ENCODE results near the gene ELOVL3.

The ELOVL3 gene

DNA sequence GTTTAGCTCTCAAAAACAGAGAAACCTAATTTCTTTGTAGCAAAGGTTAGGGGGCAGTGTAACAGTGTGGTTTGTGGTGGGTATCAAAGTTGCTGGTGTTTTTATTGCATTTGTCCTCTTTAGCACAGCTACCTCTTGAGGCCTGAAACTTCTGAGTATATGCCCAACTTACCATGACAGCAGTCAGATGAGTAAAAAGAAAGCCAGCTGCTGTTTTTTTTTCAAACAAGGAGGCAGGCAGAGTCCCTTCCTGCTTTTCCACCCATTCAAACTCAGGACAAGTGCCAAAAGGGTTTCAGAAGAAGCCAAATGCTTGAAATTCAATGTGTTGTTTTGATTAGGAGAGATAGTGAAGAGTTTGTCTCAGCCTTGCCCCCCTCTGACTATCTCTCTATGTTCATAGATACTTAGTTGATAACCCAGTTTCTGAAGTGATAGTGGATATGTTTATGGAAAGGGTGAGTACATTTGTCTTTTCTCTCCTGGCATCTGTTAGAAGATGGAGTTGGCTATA is 42.3 kb downstream of the ELOVL3 start:
- Histone ChIP-seq H3K27me3 (ENCODE audit: control insufficient read depth in 1 of 2, insufficient read depth in 2 of 2, low read length in 2 of 2) (no peaks in the 10 kb centered on the region), H3K4me3 (ENCODE audit: low read depth in 1 of 2, low read length in 2 of 2) (no peak overlapping the region), H3K27ac (ENCODE audit: low read depth, low read length) (no peak overlapping the region), H3K36me3 (ENCODE audit: control insufficient read depth in 1 of 2, insufficient read depth in 2 of 2, low read length in 2 of 2) (peaks cover 5 to 15% of the 10 kb centered on the region in 2 donors), H3K4me1 (ENCODE audit: control insufficient read depth in 1 of 2, insufficient read depth in 2 of 2, low read length in 2 of 2) (peaks cover 9 to 13% of the 10 kb centered on the region in 2 donors), H3K9ac (ENCODE audit: low read depth in 1 of 2, low read length in 2 of 2) (no peak overlapping the region), H3K9me3 (ENCODE audit: control insufficient read depth in 1 of 2, low read length in 2 of 2) (no peaks in the 10 kb centered on the region)

DNA sequence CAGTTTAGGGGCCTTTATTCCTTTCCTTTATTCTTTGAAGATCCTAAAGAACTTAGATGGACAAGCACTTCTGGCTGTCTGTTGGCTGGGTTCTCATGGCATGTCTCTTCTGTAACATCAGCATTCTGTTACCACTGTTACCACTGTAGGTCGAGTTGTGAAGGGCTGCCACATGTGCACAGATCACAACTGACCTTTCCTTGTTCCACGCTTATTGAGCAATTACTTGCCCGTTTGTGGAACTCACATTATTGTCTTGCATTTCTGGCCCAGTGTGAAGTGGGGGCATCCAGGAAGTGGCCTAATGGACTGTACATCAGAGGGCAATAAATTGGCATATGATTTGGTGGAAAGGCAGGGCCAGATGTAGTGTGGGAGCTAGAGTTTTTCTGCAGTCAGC is 42.9 kb downstream of the ELOVL3 start:
- Histone ChIP-seq H3K9me3 (ENCODE audit: control insufficient read depth in 1 of 2, low read length in 2 of 2) (no peaks in the 10 kb centered on the region), H3K27ac (ENCODE audit: low read depth, low read length) (no peak overlapping the region), H3K9ac (ENCODE audit: low read depth in 1 of 2, low read length in 2 of 2) (no peak overlapping the region), H3K27me3 (ENCODE audit: control insufficient read depth in 1 of 2, insufficient read depth in 2 of 2, low read length in 2 of 2) (no peaks in the 10 kb centered on the region), H3K36me3 (ENCODE audit: control insufficient read depth in 1 of 2, insufficient read depth in 2 of 2, low read length in 2 of 2) (peaks cover 5 to 12% of the 10 kb centered on the region in 2 donors), H3K4me1 (ENCODE audit: control insufficient read depth in 1 of 2, insufficient read depth in 2 of 2, low read length in 2 of 2) (peaks cover 9 to 16% of the 10 kb centered on the region in 2 donors), H3K4me3 (ENCODE audit: low read depth in 1 of 2, low read length in 2 of 2) (no peak overlapping the region)

DNA sequence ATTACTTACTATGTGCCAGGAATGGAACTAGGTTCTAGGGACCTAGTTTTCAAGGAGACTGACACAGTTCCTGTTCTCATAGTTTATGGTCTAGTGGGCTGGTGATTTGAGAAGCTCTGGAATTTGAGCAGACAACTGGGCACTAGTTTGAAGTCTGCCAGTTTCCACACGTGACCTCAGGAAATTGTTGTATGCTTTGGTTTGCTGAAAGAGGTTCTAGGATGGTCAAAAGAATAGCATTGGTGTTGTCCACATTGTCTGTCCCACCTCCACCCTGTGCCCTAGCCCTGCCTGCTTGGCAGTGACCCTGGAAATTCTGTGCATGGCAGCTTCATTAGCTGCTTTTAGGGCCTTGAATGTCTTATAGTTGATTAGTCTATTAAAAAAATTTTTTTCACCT is 48.0 kb downstream of the ELOVL3 start:
- Histone ChIP-seq H3K36me3 (ENCODE audit: control insufficient read depth in 1 of 2, insufficient read depth in 2 of 2, low read length in 2 of 2) (peaks cover 0 to 2% of the 10 kb centered on the region in 2 donors), H3K9me3 (ENCODE audit: control insufficient read depth in 1 of 2, low read length in 2 of 2) (no peaks in the 10 kb centered on the region), H3K4me3 (ENCODE audit: low read depth in 1 of 2, low read length in 2 of 2) (no peak overlapping the region), H3K27ac (ENCODE audit: low read depth, low read length) (no peak overlapping the region), H3K9ac (ENCODE audit: low read depth in 1 of 2, low read length in 2 of 2) (no peak overlapping the region), H3K27me3 (ENCODE audit: control insufficient read depth in 1 of 2, insufficient read depth in 2 of 2, low read length in 2 of 2) (no peaks in the 10 kb centered on the region), H3K4me1 (ENCODE audit: control insufficient read depth in 1 of 2, insufficient read depth in 2 of 2, low read length in 2 of 2) (peaks cover 3 to 16% of the 10 kb centered on the region in 2 donors)

DNA sequence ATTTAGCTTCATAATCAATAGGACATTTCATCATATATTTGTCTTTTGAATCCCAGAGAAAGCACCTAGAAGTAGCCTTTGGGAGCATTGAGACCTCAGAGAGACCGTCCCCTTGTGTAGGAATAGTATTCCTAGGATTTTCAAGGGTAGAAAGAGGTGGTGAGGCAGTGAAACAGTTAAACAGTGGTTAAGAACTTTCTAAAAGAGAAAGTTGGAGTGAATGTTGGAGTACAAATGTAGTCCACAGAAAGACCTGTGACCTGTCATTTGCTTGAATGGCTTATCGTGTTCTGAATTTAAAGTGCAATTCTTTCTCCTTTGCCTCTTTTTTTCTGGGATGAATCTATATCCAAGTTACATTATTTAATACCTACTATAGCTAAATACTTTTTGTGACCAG is 49.2 kb downstream of the ELOVL3 start:
- no peak overlapping the region for H3K9ac ChIP-seq (ENCODE audit: low read depth in 1 of 2, low read length in 2 of 2)
- H3K4me1 ChIP-seq (ENCODE audit: control insufficient read depth in 1 of 2, insufficient read depth in 2 of 2, low read length in 2 of 2) = peaks cover 10 to 24% of the 10 kb centered on the region in 2 donors
- H3K27ac ChIP-seq (ENCODE audit: low read depth, low read length) = no peak overlapping the region
- H3K9me3 ChIP-seq (ENCODE audit: control insufficient read depth in 1 of 2, low read length in 2 of 2) = no peaks in the 10 kb centered on the region
- H3K27me3 ChIP-seq (ENCODE audit: control insufficient read depth in 1 of 2, insufficient read depth in 2 of 2, low read length in 2 of 2) = no peaks in the 10 kb centered on the region
- H3K4me3 ChIP-seq (ENCODE audit: low read depth in 1 of 2, low read length in 2 of 2) = no peak overlapping the region
- no peaks in the 10 kb centered on the region for H3K36me3 ChIP-seq (ENCODE audit: control insufficient read depth in 1 of 2, insufficient read depth in 2 of 2, low read length in 2 of 2)

DNA sequence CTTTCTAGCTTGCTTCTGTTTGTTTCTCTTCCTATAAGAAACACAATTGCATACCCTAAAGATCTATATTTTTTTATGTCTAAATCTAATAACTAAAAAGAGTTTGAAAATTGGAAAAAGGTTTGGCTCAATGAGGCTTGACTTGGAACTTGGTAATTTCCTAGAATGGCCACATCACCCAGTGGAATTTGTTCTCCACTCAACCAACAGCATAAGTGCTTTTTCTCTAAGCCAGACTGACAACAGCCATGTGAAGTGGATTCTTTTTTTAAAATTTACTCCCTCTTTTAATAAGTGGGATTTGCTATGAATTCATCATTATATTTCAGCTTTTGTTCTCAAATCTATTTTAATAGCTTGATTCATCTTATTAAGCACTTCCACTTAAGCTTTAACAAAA is 53.0 kb downstream of the ELOVL3 start:
- Histone ChIP-seq H3K4me3 (ENCODE audit: low read depth in 1 of 2, low read length in 2 of 2) (no peak overlapping the region), H3K9ac (ENCODE audit: low read depth in 1 of 2, low read length in 2 of 2) (no peak overlapping the region), H3K4me1 (ENCODE audit: control insufficient read depth in 1 of 2, insufficient read depth in 2 of 2, low read length in 2 of 2) (peaks cover 20 to 39% of the 10 kb centered on the region in 2 donors), H3K27ac (ENCODE audit: low read depth, low read length) (no peak overlapping the region), H3K27me3 (ENCODE audit: control insufficient read depth in 1 of 2, insufficient read depth in 2 of 2, low read length in 2 of 2) (no peaks in the 10 kb centered on the region), H3K36me3 (ENCODE audit: control insufficient read depth in 1 of 2, insufficient read depth in 2 of 2, low read length in 2 of 2) (no peaks in the 10 kb centered on the region), H3K9me3 (ENCODE audit: control insufficient read depth in 1 of 2, low read length in 2 of 2) (no peaks in the 10 kb centered on the region)

Data from duodenal mucosa (tissue), 2 donors.